Activated effector memory CD4-positive, alpha-beta T cell treated with anti-CD3 and anti-CD28 coated beads, Interleukin-2, amount 50 U/mL, for 16 hours (primary cell): ENCODE results near the gene GNAQ.

Experiments used
- DNase-seq: peaks from one replicate; pipeline ENCODE4 v3.0.0-alpha.2; 2020

The GNAQ gene

DNA sequence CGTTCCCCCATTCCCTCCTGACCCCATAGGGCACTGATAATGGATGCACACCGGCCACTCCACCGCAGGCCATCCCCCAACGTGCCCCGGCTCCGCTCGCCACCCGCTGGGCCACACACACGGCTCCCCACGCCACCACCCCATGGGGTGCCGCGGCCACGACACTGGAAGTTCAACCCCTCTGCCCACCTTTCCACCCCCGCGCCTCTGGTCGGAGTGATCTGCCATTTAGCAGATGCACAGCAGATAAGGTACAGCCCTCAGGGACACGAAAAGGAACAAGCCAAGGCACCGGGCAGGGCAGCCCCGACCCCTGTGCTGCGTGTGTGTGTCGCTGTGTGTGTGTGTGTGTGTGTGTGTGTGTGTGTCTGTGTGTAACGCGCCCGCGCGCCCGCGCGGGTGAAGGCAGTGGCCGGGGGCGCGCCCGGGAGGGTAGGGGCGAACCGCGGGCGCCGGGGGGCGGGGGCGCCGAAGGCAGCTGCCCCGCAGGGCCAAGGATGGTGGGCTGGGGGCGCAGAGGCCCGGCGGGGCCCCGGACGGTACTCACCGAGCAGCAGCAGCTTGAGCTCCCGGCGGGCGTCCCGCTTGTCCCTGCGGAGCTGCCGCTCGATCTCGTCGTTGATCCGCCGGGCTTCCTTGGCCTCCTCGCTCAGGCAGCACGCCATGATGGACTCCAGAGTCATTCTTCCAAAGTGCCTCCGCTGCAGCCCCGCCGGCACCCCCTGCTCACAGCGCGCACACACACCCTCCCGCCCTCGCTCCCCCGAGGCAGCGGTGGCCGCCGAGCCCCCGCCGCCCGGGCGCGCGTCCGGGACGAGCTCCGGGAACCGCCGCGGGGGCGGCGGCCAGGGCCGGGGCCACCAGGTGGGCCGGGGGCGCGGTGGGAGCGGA is 813 bp downstream of the GNAQ start:
- peak; percentile 86 for DNase-seq

GRCh38 chr9:78030296-78030552 is 1.4 kb downstream of the GNAQ start:
- DNase-seq: no peak

- DNase-seq: no peak
Observed at GRCh38 chr9:78029551-78030295, 1.9 kb downstream of the GNAQ start.

GRCh38 chr9:78028926-78029325 is 2.7 kb downstream of the GNAQ start:
- no peak for DNase-seq

DNA sequence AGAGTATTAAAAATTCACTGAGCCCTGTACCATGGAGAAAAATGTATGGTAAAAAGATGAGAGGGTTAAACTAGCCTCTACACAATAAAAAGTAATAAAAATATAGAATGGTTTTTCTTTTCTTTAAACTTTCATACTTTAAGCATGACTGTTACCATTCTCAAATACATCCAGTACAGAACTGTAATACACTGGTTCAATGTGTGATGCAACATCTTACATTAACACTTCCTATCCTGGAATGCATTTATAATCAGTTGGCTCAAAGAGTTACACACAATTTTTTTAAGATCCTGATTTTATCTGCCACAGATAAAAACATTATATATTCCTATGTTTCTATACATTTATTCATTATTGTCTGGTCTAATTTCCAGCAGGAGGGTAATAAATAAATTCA is 4.7 kb downstream of the GNAQ start:
- DNase-seq: no peak

DNA sequence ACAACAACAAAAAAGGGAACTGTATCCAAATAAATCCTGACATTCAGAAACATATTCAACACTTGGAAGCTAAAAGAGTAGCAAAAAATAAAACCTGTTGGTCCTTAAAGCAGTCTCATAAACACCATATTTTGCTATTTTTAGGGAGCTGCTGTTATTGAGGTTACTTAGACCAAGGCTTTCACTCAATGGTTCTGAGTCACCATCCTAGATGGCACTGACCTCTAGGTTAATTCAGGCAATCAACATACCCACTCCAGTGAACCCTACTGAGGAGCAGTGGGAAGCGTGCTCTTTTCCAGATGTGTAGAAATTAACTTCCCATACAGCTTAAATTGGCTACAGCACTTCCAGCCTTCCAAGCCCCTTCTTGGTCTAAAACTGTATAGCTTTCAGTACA is 5.2 kb downstream of the GNAQ start:
- no peak for DNase-seq

DNA sequence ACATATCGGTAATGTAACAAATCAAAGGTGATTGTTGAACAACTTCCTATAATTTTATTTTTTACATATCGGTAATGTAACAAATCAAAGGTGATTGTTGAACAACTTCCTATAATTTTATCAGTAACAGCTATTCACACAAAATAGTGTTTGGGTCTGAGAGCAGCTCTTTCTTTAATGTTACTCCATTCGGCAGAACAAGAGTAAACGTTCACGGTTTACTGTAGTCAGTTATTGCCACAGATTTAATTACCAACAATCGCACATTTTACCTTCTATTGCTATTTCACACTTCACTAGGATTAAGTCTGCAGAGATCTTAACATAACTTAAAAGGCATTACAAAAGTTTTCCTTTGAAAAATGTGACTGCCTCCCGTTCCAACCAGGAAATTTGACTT is 6.4 kb downstream of the GNAQ start:
- DNase-seq: no peak

GRCh38 chr9:78023003-78023741 is 8.4 kb downstream of the GNAQ start:
- no peak for DNase-seq

GRCh38 chr9:78021697-78022096 is 9.9 kb downstream of the GNAQ start:
- DNase-seq: no peak

DNA sequence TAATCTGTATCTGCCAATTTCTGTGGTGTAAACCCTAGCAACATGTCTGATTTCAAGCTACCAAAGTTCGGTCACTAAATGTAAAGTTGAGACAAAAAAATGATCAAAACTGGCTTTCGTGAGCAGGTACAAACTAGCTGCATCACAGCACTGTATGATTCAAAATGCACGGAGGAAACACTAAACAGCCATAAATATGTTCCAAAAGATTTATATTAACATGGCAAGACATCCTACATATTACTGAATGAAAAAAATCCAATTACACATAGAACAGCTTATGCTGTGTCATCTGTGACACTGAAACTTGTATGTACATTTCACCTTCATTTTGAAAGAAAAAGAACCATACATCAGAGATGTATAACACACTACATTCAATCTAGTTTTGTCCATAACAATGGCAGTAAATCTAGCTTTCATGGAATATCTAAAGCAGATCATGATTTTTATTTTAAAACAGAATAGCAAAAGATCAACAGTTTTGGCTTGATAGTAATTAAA is 14.4 kb downstream of the GNAQ start:
- DNase-seq: no peak

- no peak for DNase-seq
Observed at GRCh38 chr9:78015241-78015640, 16.4 kb downstream of the GNAQ start.

DNA sequence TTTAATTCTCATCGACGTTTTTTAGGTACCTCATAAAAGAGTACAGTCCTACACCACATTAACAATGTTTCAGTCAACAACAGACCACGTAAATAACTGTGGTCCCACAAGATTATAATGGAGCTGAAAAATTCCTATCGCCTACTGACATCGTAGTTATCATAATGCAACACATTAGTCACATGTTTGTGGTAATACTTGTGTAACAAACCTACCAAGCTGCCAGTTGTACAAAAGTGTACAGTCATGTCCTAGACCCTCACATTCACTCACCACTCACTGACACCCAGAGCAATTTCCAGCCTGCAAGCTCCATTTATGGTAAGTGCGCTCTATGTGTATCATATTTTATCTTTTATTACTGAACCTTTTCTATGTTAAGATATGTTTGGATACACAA is 16.8 kb downstream of the GNAQ start:
- DNase-seq: no peak

GRCh38 chr9:78013934-78014333 is 17.7 kb downstream of the GNAQ start:
- DNase-seq: no peak

GRCh38 chr9:78011049-78011448 is 20.6 kb downstream of the GNAQ start:
- DNase-seq: no peak

GRCh38 chr9:78010445-78010844 is 21.2 kb downstream of the GNAQ start:
- DNase-seq: no peak

GRCh38 chr9:78009186-78009585 is 22.4 kb downstream of the GNAQ start:
- DNase-seq: no peak

- no peak for DNase-seq
Observed at GRCh38 chr9:78006734-78007133, 24.9 kb downstream of the GNAQ start.

DNA sequence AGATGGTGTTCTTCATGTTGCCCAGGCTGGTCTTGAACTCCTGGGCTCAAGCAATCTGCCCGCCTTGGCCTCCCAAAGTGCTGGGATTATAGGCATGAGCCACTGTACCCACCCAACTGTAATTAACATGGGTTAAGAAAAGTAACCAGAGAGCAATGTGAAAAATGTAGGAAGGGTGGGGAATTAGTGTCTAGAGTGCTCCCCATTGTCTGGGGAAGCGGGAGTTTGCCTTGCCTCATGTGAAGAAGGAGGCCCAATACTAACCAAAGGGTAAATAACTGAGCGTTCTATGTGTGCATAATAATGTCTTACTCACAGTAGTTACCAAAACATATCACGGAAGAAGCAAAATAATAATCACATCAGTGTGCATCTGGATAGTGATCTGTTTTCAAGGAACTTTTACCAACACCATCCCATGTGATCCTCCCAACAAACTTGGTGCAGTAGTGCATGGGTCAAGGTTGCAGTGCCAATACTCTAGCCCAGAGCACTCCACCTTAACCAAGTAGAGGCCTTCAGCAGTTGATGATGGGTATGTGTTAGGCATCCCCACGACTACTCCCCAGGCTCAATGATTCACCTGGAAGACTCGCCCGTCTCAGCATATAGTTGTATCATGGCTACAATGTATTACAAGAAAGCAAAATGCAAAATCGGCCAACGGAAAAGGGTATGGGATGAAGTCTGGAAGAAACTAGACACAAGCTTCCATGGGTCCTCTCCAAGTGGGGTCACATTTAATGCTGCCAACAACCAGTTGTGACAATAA is 26.2 kb downstream of the GNAQ start:
- DNase-seq: no peak

- no peak for DNase-seq
Observed at GRCh38 chr9:78004478-78005229, 27.0 kb downstream of the GNAQ start.

DNA sequence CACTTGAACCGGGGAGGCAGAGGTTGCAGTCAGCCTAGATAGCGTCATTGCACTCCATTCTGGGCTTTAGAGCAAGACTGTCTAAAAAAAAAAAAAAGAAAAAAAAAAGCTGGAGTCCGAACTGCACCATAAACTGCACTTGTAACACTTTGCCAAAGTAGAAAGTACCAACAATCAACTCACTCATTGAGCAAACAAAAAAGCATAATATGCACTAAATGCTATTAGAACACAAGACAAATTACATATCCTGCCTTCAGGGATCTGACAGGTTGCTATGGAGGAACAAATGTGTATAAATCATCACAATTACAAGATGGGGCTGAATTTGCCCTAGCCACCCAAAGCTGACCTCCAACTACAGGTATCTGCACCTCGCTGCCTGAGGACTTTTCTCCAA is 27.9 kb downstream of the GNAQ start:
- DNase-seq: no peak

DNA sequence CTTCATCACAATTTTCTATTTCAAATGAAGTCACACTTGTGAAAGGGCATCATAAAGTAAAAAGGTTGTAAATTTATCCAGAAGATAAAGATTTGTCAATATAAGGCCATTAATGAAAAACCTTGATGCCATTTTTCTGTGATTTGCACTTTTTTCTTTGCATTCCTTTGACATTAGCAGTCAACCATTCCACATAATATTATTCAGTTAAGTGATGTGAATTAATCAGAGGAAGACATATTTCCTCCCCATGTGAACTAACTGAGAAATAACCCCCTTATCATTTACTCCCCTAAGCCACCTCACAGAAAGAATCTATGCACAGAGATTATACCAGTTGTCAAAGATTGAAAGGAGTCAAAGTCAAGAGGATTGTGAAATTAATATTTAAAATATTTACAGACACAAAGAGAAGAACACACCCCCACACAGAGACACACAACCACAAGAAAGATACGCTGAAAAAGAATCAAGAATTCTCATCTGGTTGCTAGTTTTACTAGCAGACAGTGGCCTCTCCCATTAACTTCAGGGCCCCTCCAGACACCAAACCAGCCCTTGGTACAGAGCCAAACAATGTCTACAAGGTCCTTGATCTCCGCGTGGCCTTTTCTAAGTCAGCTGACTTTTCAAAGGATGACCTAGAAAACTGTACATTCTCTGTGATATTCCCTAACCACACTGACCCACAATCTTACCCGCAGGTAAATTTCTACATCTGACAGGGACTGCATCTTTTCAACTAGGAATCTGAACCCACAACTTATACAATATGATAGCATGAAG is 29.5 kb downstream of the GNAQ start:
- DNase-seq: no peak
